DND-41 (cell line): Measurements from ENCODE around the gene THOC6.

Experiments
- CTCF ChIP-seq: IDR thresholded peaks from 2 replicates; pipeline ENCODE4 v1.5.1; 2012; ENCODE audit warnings: borderline replicate concordance, low read length, moderate library complexity, mild to moderate bottlenecking; ENCODE audit not compliant: poor library complexity, severe bottlenecking; ENCODE audit errors: extremely low read depth
- EZH2 ChIP-seq: IDR thresholded peaks from 3 replicates; pipeline ENCODE4 v1.6.1; 2012; ENCODE audit warnings: borderline replicate concordance, low read depth, mild to moderate bottlenecking, moderate library complexity, low read length, inconsistent platforms; ENCODE audit not compliant: severe bottlenecking

GRCh38 chr16:3035289-3035971, 11.6 kb downstream of the THOC6 start:
- TF ChIP-seq CTCF (no peak), EZH2 (no peak)
